Activated T-cell treated with anti-CD3 and anti-CD28 coated beads, Interleukin-2, amount 50 U/mL, for 1 hour (primary cell): ENCODE results near the gene MED16.
"Not testable (repeated sequence)": the region's sequence is repeated elsewhere in the genome, so short reads cannot be mapped to it uniquely, and the experiment has no call there.

Source experiments
- DNase-seq: peaks from one replicate; pipeline ENCODE4 v3.0.0-alpha.2; 2020

MED16 gene

GRCh38 chr19:885536-886224 is 7.3 kb downstream of the MED16 start:
- no peak for DNase-seq

GRCh38 chr19:884420-885211 is 8.4 kb downstream of the MED16 start:
- no peak for DNase-seq

GRCh38 chr19:883661-884211 is 9.3 kb downstream of the MED16 start:
- no peak for DNase-seq

GRCh38 chr19:882871-883497 is 10.0 kb downstream of the MED16 start:
- DNase-seq = no peak

GRCh38 chr19:881385-882071 is 11.5 kb downstream of the MED16 start:
- no peak for DNase-seq

GRCh38 chr19:879711-880438 is 13.1 kb downstream of the MED16 start:
- DNase-seq = no peak

- DNase-seq = not testable (repeated sequence)
Observed at GRCh38 chr19:878751-879561, 14.0 kb downstream of the MED16 start.

GRCh38 chr19:877992-878660 is 14.9 kb downstream of the MED16 start:
- not testable (repeated sequence) for DNase-seq

GRCh38 chr19:876780-877314 is 16.1 kb downstream of the MED16 start:
- no peak for DNase-seq

- DNase-seq = no peak
Observed at GRCh38 chr19:876089-876488, 16.9 kb downstream of the MED16 start.

GRCh38 chr19:875265-875879 is 17.6 kb downstream of the MED16 start:
- DNase-seq = no peak

GRCh38 chr19:873561-874041 is 19.4 kb downstream of the MED16 start:
- no peak for DNase-seq

GRCh38 chr19:873084-873483 is 19.9 kb downstream of the MED16 start:
- DNase-seq = peak; percentile 74

GRCh38 chr19:872266-872951 is 20.6 kb downstream of the MED16 start:
- peak; percentile 81 for DNase-seq

GRCh38 chr19:871446-872265 is 21.3 kb downstream of the MED16 start:
- no peak for DNase-seq

GRCh38 chr19:870963-871401 is 22.0 kb downstream of the MED16 start:
- no peak for DNase-seq

GRCh38 chr19:870314-870713 is 22.7 kb downstream of the MED16 start:
- no peak for DNase-seq
